Germinal center (tissue), 1 donor: Measurements from ENCODE around the gene HTT-AS.
A peak's percentile ranks its signal among the peaks of the same experiment; 100 is the strongest.
"Not testable (repeated sequence)": the region's sequence is repeated elsewhere in the genome, so short reads cannot be mapped to it uniquely, and the experiment has no call there.

ENCODE experiments used
- DNase-seq: peaks from one replicate; pipeline ENCODE4 v3.0.0; 2012; ENCODE audit warnings: mixed read lengths, low spot score

The HTT-AS gene

GRCh38 chr4:3051141-3051897 is 23.0 kb downstream of the HTT-AS start:
- DNase-seq = not testable (repeated sequence)

GRCh38 chr4:3047464-3048286 is 26.7 kb downstream of the HTT-AS start:
- DNase-seq = peak; percentile 42

- no peak for DNase-seq
Measured at GRCh38 chr4:3046623-3047022, 27.7 kb downstream of the HTT-AS start.

GRCh38 chr4:3046162-3046561 is 28.2 kb downstream of the HTT-AS start:
- DNase-seq = peak; percentile 67

GRCh38 chr4:3044870-3045819 is 29.2 kb downstream of the HTT-AS start:
- DNase-seq = no peak

- no peak for DNase-seq
Measured at GRCh38 chr4:3043282-3044020, 30.9 kb downstream of the HTT-AS start.

GRCh38 chr4:3042226-3042625 is 32.1 kb downstream of the HTT-AS start:
- DNase-seq = no peak

- DNase-seq = peak; percentile 42
Measured at GRCh38 chr4:3041192-3042142, 32.9 kb downstream of the HTT-AS start.

- DNase-seq = peak; percentile 43
Measured at GRCh38 chr4:3040452-3041191, 33.7 kb downstream of the HTT-AS start.

GRCh38 chr4:3039706-3040366 is 34.5 kb downstream of the HTT-AS start:
- DNase-seq = no peak

- DNase-seq = no peak
Measured at GRCh38 chr4:3037957-3038461, 36.3 kb downstream of the HTT-AS start.

- no peak for DNase-seq
Measured at GRCh38 chr4:3036131-3036952, 38.0 kb downstream of the HTT-AS start.

- DNase-seq = no peak
Measured at GRCh38 chr4:3035674-3036073, 38.7 kb downstream of the HTT-AS start.

GRCh38 chr4:3035249-3035648 is 39.1 kb downstream of the HTT-AS start:
- no peak for DNase-seq

GRCh38 chr4:3034231-3034630 is 40.1 kb downstream of the HTT-AS start:
- DNase-seq = no peak

- DNase-seq = no peak
Measured at GRCh38 chr4:3031357-3032082, 42.8 kb downstream of the HTT-AS start.
